C4-2B (cell line): ENCODE measurements around the gene CD226.

Experiments
- ZFX ChIP-seq: fragments of 450-650 bp; IDR thresholded peaks from 2 replicates; pipeline ENCODE4 v1.6.1; 2017
- TF ChIP-seq, protein P1 (sequence below): fragments of 450-650 bp; conservative IDR thresholded peaks from 2 replicates; pipeline ENCODE4 v1.5.1; 2017; ENCODE audit warnings: mild to moderate bottlenecking

- TF ChIP-seq, protein P1, sequence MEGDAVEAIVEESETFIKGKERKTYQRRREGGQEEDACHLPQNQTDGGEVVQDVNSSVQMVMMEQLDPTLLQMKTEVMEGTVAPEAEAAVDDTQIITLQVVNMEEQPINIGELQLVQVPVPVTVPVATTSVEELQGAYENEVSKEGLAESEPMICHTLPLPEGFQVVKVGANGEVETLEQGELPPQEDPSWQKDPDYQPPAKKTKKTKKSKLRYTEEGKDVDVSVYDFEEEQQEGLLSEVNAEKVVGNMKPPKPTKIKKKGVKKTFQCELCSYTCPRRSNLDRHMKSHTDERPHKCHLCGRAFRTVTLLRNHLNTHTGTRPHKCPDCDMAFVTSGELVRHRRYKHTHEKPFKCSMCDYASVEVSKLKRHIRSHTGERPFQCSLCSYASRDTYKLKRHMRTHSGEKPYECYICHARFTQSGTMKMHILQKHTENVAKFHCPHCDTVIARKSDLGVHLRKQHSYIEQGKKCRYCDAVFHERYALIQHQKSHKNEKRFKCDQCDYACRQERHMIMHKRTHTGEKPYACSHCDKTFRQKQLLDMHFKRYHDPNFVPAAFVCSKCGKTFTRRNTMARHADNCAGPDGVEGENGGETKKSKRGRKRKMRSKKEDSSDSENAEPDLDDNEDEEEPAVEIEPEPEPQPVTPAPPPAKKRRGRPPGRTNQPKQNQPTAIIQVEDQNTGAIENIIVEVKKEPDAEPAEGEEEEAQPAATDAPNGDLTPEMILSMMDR: no peak
- no peak for TF ChIP-seq ZFX
Observed at GRCh38 chr18:69929041-69929774, 18.5 kb downstream of the CD226 start.
